Mesenchymal stem cell (in vitro differentiated cells and primary cell): ENCODE data around the gene IFNAR1.
"Not testable (repeated sequence)": the region's sequence is repeated elsewhere in the genome, so short reads cannot be mapped to it uniquely, and the experiment has no call there.

Experiments used
- DNase-seq: peaks from one replicate; pipeline ENCODE4 v3.0.0-alpha.2; 2013
- H2AFZ ChIP-seq: one replicate; pipeline ENCODE4 v1.6.1; 2013; ENCODE audit warnings: low read depth, mild to moderate bottlenecking, control low read depth, inconsistent platforms, low read length, moderate library complexity
- H2AK5ac ChIP-seq: 2 replicates; pipeline ENCODE4 v1.6.1; 2013; ENCODE audit warnings: low read length, moderate library complexity, mild to moderate bottlenecking, inconsistent platforms; ENCODE audit not compliant: severe bottlenecking
- H2BK120ac ChIP-seq: one replicate; pipeline ENCODE4 v1.6.1; 2013; ENCODE audit warnings: low read depth, mild to moderate bottlenecking, inconsistent platforms, low read length, moderate library complexity
- H2BK12ac ChIP-seq, 2 experiments: one replicate each; pipeline ENCODE4 v1.6.1; 2013; ENCODE audit warnings: inconsistent platforms in 2 of 2, low read length in 2 of 2, mild to moderate bottlenecking in 2 of 2, moderate library complexity in 2 of 2, control low read depth in 1 of 2
- H2BK15ac ChIP-seq: one replicate; pipeline ENCODE4 v1.6.1; 2013; ENCODE audit warnings: mild to moderate bottlenecking, low read depth, inconsistent platforms; ENCODE audit not compliant: poor library complexity, severe bottlenecking
- H2BK5ac ChIP-seq: 2 replicates; pipeline ENCODE4 v1.6.1; 2013; ENCODE audit warnings: low read depth, mild to moderate bottlenecking, low read length, control low read depth, inconsistent platforms; ENCODE audit not compliant: poor library complexity, severe bottlenecking
- H3K14ac ChIP-seq, 2 experiments: one replicate each; pipeline ENCODE4 v1.6.1; 2013; ENCODE audit warnings: inconsistent platforms in 2 of 2, low read length in 2 of 2, control low read depth in 1 of 2, mild to moderate bottlenecking in 1 of 2, moderate library complexity in 1 of 2
- H3K18ac ChIP-seq, 2 experiments: one replicate each; pipeline ENCODE4 v1.6.1; 2013; ENCODE audit warnings: inconsistent platforms in 2 of 2, low read length in 2 of 2, control low read depth in 1 of 2, low read depth in 1 of 2, mild to moderate bottlenecking in 1 of 2
- H3K23ac ChIP-seq, 2 experiments: one replicate each; pipeline ENCODE4 v1.6.1; 2013; ENCODE audit warnings: inconsistent platforms in 2 of 2, low read length in 2 of 2, mild to moderate bottlenecking in 2 of 2, moderate library complexity in 2 of 2, control low read depth in 1 of 2
- H3K27ac ChIP-seq: 2 replicates; pipeline ENCODE4 v1.5.1; 2013; ENCODE audit warnings: mild to moderate bottlenecking, moderate library complexity, low read length, control low read depth, inconsistent platforms; ENCODE audit not compliant: poor library complexity, severe bottlenecking
- H3K27me3 ChIP-seq, 2 experiments: 2 replicates each; pipeline versions ENCODE4 v1.6.1 to v1.7.0; 2013; ENCODE audit warnings: low read length in 2 of 2, mild to moderate bottlenecking in 2 of 2, moderate library complexity in 2 of 2, control low read depth in 1 of 2, inconsistent platforms in 1 of 2; ENCODE audit not compliant: control insufficient read depth in 1 of 2, insufficient read depth in 1 of 2
- H3K36me3 ChIP-seq, 2 experiments: 2 replicates each; pipeline versions ENCODE4 v1.6.1 to v1.7.0; 2013; ENCODE audit warnings: low read length in 2 of 2, control low read depth in 1 of 2, inconsistent platforms in 1 of 2, low read depth in 1 of 2, mild to moderate bottlenecking in 1 of 2; ENCODE audit not compliant: insufficient read depth in 2 of 2, control insufficient read depth in 1 of 2
- H3K4ac ChIP-seq, 2 experiments: one replicate each; pipeline ENCODE4 v1.6.1; 2013; ENCODE audit warnings: inconsistent platforms in 2 of 2, low read length in 2 of 2, mild to moderate bottlenecking in 2 of 2, moderate library complexity in 2 of 2, control low read depth in 1 of 2, low read depth in 1 of 2
- H3K4me1 ChIP-seq: 2 replicates; pipeline ENCODE4 v1.6.1; 2013; ENCODE audit warnings: low read depth, low read length, control low read depth; ENCODE audit not compliant: control insufficient read depth, insufficient read depth
- H3K4me2 ChIP-seq: 2 replicates; pipeline ENCODE4 v1.6.1; 2013; ENCODE audit warnings: low read length, mild to moderate bottlenecking, inconsistent platforms; ENCODE audit not compliant: poor library complexity, severe bottlenecking
- H3K4me3 ChIP-seq, 2 experiments: 2 replicates each; pipeline versions ENCODE4 v1.5.1 to v1.7.0; 2013; ENCODE audit warnings: low read length in 2 of 2, mild to moderate bottlenecking in 2 of 2, control low read depth in 1 of 2, low read depth in 1 of 2; ENCODE audit not compliant: insufficient read depth in 1 of 2
- H3K79me1 ChIP-seq: replicated peaks from 2 replicates; pipeline ENCODE4 v1.6.1; 2013; ENCODE audit warnings: mild to moderate bottlenecking, control low read depth, low read length, inconsistent platforms; ENCODE audit not compliant: poor library complexity, severe bottlenecking
- H3K9ac ChIP-seq: 2 replicates; pipeline ENCODE4 v1.7.0; 2013; ENCODE audit warnings: mild to moderate bottlenecking, low read length, moderate library complexity
- H3K9me3 ChIP-seq: 2 replicates; pipeline ENCODE4 v1.7.0; 2013; ENCODE audit warnings: mild to moderate bottlenecking, low read length; ENCODE audit not compliant: control insufficient read depth
- H4K8ac ChIP-seq: one replicate; pipeline ENCODE4 v1.6.1; 2013; ENCODE audit warnings: inconsistent platforms, mild to moderate bottlenecking, low read length, moderate library complexity
- H4K91ac ChIP-seq: one replicate; pipeline ENCODE4 v1.6.1; 2013; ENCODE audit warnings: mild to moderate bottlenecking, low read length, inconsistent platforms
- WGBS: methylation state at CpG from one replicate; pipeline ENCODE4 v1.1.7; 2013; ENCODE audit warnings: mixed read lengths; 5-methylcytosine and 5-hydroxymethylcytosine counted together

Gene IFNAR1

DNA sequence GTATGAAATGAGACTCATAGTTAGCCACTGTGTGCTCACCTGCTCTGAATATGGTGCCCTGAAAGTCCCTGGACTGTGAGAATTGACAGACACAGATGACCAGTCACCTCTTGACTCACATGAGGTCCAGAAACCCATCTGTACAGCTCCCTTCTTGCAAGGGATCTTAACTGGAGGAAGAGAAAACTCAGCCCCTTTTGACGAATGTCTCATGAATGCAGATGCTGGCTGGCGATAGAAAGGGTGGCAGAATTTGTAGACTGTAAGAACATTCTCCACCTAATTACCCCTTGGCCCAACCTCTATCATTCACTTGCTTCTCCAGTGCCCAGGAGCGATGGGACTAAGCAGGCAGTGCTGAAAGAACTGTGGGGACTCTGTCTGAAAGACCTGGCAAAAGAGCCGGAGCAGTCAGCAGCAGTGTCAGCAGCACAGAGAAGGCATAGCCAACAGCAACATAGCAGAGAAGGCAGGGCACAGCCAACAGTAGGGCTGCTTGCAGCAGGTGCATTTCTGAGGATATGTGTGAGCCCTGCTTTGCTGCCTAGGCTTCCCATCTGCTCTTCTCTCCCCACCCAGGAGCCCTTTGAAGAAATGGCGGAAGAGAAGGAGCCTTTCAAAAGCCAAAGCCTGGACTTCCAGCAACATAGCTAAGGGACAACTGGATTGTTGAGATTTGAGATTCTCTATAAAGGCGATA is 52.6 kb downstream of the IFNAR1 start:
- 92% methylated on average over 6 of the region's 6 CpGs for WGBS

GRCh38 chr21:33378081-33378480 is 53.3 kb downstream of the IFNAR1 start:
- Histone ChIP-seq H3K9me3 (no peaks in the 10 kb centered on the region), H2BK15ac (no peak overlapping the region), H2BK5ac (no peak overlapping the region), H2AFZ (no peak overlapping the region), H3K18ac (no peak overlapping the region), H3K27me3 (peaks cover 0 to 11% of the 10 kb centered on the region in 2 experiments), H3K36me3 (no peaks in the 10 kb centered on the region), H3K9ac (no peak overlapping the region), H3K4ac (no peak overlapping the region), H3K4me2 (no peak overlapping the region), H3K14ac (no peak overlapping the region), H4K91ac (no peak overlapping the region), H3K4me3 (no peak overlapping the region), H2BK120ac (no peak overlapping the region), H2AK5ac (no peak overlapping the region), H3K79me1 (no peaks in the 10 kb centered on the region), H2BK12ac (peak overlapping the region in 1 of 2 experiments; percentile 42), H3K23ac (no peak overlapping the region), H4K8ac (no peak overlapping the region), H3K27ac (no peak overlapping the region), H3K4me1 (peaks cover 14% of the 10 kb centered on the region)
- 91% methylated on average over 9 of the region's 9 CpGs for WGBS
- no peak for DNase-seq

More for the DNA sequence above, 52.6 kb downstream of the IFNAR1 start:
- Histone ChIP-seq H3K18ac (no peak overlapping the region), H3K9me3 (no peaks in the 10 kb centered on the region), H3K36me3 (no peaks in the 10 kb centered on the region), H3K4ac (no peak overlapping the region), H3K9ac (no peak overlapping the region), H3K4me1 (peaks cover 7% of the 10 kb centered on the region), H3K79me1 (no peaks in the 10 kb centered on the region), H3K14ac (no peak overlapping the region), H3K4me2 (no peak overlapping the region), H2AK5ac (no peak overlapping the region), H4K91ac (no peak overlapping the region), H2BK5ac (no peak overlapping the region), H2AFZ (no peak overlapping the region), H2BK12ac (peak overlapping the region in 1 of 2 experiments; percentile 6), H3K23ac (no peak overlapping the region), H2BK120ac (no peak overlapping the region), H2BK15ac (no peak overlapping the region), H3K4me3 (no peak overlapping the region), H3K27ac (no peak overlapping the region), H3K27me3 (peaks cover 0 to 11% of the 10 kb centered on the region in 2 experiments), H4K8ac (peak overlapping the region; percentile 13)
- DNase-seq, result no peak

GRCh38 chr21:33379934-33380333 is 55.2 kb downstream of the IFNAR1 start:
- not testable (repeated sequence) for H3K23ac ChIP-seq, H4K91ac ChIP-seq
- 18% methylated on average over 1 of the region's 1 CpG for WGBS

DNA sequence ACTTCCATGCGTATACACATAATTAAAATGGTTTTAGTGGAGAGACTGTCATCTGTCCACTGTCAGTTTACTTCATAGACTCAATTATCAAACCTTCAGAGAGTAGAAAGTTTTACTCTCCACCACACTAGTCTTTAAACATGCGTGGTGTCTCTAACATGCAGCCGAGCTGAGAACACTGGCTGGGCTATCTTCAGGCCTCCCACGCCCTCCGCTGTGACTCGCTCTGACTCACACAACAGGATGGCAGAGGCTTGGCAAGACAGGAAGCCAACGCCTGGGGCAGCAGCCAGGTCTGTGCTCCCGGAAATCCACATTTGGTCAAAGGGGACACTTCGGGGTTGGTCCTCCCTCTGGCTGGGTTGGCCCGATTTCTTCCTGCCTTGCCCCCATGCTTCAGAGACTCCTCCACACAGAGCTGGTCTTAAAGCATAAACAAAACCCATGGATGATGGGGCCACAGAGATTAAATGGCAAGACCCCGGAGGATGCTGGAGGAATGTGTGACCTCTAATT is 55.8 kb downstream of the IFNAR1 start:
- DNase-seq, result peak; percentile 95
- H2AFZ ChIP-seq, result no peak overlapping the region

More at GRCh38 chr21:33379934-33380333, 55.2 kb downstream of the IFNAR1 start:
- H3K4me3 ChIP-seq, H2BK12ac ChIP-seq, H4K8ac ChIP-seq, H2AFZ ChIP-seq, H3K27ac ChIP-seq, H3K9me3 ChIP-seq, H3K14ac ChIP-seq, H3K18ac ChIP-seq, H2BK5ac ChIP-seq, H3K4ac ChIP-seq, H2BK15ac ChIP-seq, H2BK120ac ChIP-seq, H3K36me3 ChIP-seq, H3K4me2 ChIP-seq, H2AK5ac ChIP-seq, H3K79me1 ChIP-seq: not testable (repeated sequence)
- Histone ChIP-seq H3K27me3 (peaks cover 0 to 11% of the 10 kb centered on the region in 2 experiments), H3K4me1 (peaks cover 18% of the 10 kb centered on the region), H3K9ac (peak overlapping the region; percentile 69)
- DNase-seq, result peak; percentile 87

More for the DNA sequence above, 55.8 kb downstream of the IFNAR1 start:
- Histone ChIP-seq H3K9ac (peak overlapping the region; percentile 69), H3K27me3 (peaks cover 0 to 11% of the 10 kb centered on the region in 2 experiments), H2BK12ac (peak overlapping the region in 1 of 2 experiments; percentile 87), H3K23ac (no peak overlapping the region), H2AK5ac (no peak overlapping the region), H2BK5ac (no peak overlapping the region), H3K9me3 (no peaks in the 10 kb centered on the region), H4K91ac (no peak overlapping the region), H3K36me3 (no peaks in the 10 kb centered on the region), H3K4ac (peak overlapping the region; percentile 6 to 55), H3K27ac (no peak overlapping the region), H3K4me3 (no peak overlapping the region), H3K79me1 (no peaks in the 10 kb centered on the region), H4K8ac (peak overlapping the region; percentile 47), H2BK120ac (no peak overlapping the region), H3K4me2 (no peak overlapping the region), H3K14ac (no peak overlapping the region), H3K18ac (peak overlapping the region in 1 of 2 experiments; percentile 37), H3K4me1 (peaks cover 23% of the 10 kb centered on the region), H2BK15ac (no peak overlapping the region)
- WGBS, result 14% methylated on average over 11 of the region's 11 CpGs
